Measurements from ENCODE around the gene PTRH1.
A peak's percentile ranks its signal among the peaks of the same experiment; 100 is the strongest.
"Not testable (repeated sequence)": the region's sequence is repeated elsewhere in the genome, so short reads cannot be mapped to it uniquely, and the experiment has no call there.

PTRH1 gene

GRCh38 chr9:127715470-127716337, at the start of gene PTRH1, which contains the start of gene TTC16:
Gene PTRH1, minus strand, starts transcription at chr9:127715663. Its CDS starts 24 bp downstream, at chr9:127715639.
Gene TTC16, plus strand, starts transcription at chr9:127716079. Its CDS starts 67 bp downstream, at chr9:127716146.
- peak; percentile 85 to 89 for DNase-seq

GRCh38 chr9:127763918-127764384, 48.5 kb upstream of the PTRH1 start:
- DNase-seq = peak; percentile 71 to 72

- DNase-seq = peak; percentile 8
These were observed 46.7 kb upstream of the PTRH1 start for GRCh38 chr9:127762111-127762676.

- DNase-seq = no peak
These were observed 46.1 kb upstream of the PTRH1 start for GRCh38 chr9:127761491-127761956.

- DNase-seq = no peak
These were observed 45.6 kb upstream of the PTRH1 start for GRCh38 chr9:127761061-127761460.

GRCh38 chr9:127758843-127759242, 43.4 kb upstream of the PTRH1 start:
- no peak for DNase-seq

GRCh38 chr9:127756776-127757175, 41.3 kb upstream of the PTRH1 start:
- DNase-seq = not testable (repeated sequence)

GRCh38 chr9:127756233-127756632, 40.8 kb upstream of the PTRH1 start:
- DNase-seq = no peak

GRCh38 chr9:127755061-127756060, 39.9 kb upstream of the PTRH1 start:
- DNase-seq = no peak

GRCh38 chr9:127754099-127755060, 38.9 kb upstream of the PTRH1 start:
- no peak for DNase-seq

- no peak for DNase-seq
These were observed 38.2 kb upstream of the PTRH1 start for GRCh38 chr9:127753622-127754021.

GRCh38 chr9:127753148-127753547, 37.7 kb upstream of the PTRH1 start:
- DNase-seq = no peak

GRCh38 chr9:127751269-127752054, 36.0 kb upstream of the PTRH1 start:
- no peak for DNase-seq

GRCh38 chr9:127749090-127749787, 33.8 kb upstream of the PTRH1 start:
- no peak for DNase-seq

- DNase-seq = no peak
These were observed 31.6 kb upstream of the PTRH1 start for GRCh38 chr9:127746959-127747569.

- no peak for DNase-seq
These were observed 29.1 kb upstream of the PTRH1 start for GRCh38 chr9:127744398-127745110.

- no peak for DNase-seq
These were observed 27.1 kb upstream of the PTRH1 start for GRCh38 chr9:127742435-127743088.

GRCh38 chr9:127741831-127742434, 26.5 kb upstream of the PTRH1 start:
- DNase-seq = no peak
